CD14-positive monocyte (primary cell): ENCODE measurements around the gene LBHD2. TPM values are rescaled to one million over a fixed set of nuclear protein-coding genes. Genes with fewer than 3 reads are reported as not detected.
A peak's percentile ranks its signal among the peaks of the same experiment; 100 is the strongest.

Experiments used
- DNase-seq, 3 donors: peaks; one replicate each; pipeline ENCODE4 v3.0.0-alpha.2; 2011 to 2022
- H2AFZ ChIP-seq: 2 replicates; pipeline ENCODE4 v1.6.0; 2012; ENCODE audit warnings: mild to moderate bottlenecking, low read depth, low read length, inconsistent platforms; ENCODE audit not compliant: insufficient read depth, poor library complexity, severe bottlenecking
- H3K27ac ChIP-seq, 2 donors: 1 replicate in 1 of 2; 2 replicates in 1 of 2; pipeline ENCODE4 v1.5.1; 2012 to 2013; ENCODE audit warnings: low read length in 2 of 2, control low read depth in 1 of 2, inconsistent platforms in 1 of 2, low read depth in 1 of 2, mild to moderate bottlenecking in 1 of 2
- H3K27me3 ChIP-seq, 2 donors: one replicate each; pipeline versions ENCODE4 v1.6.0 to v1.6.1; 2011 to 2013; ENCODE audit warnings: low read length in 2 of 2; ENCODE audit not compliant: control insufficient read depth in 2 of 2, insufficient read depth in 2 of 2
- H3K36me3 ChIP-seq, 2 donors: replicated peaks in 1 of 2; 1 replicate in 1 of 2; 2 replicates in 1 of 2; pipeline versions ENCODE4 v1.5.1 to v1.6.1; 2012 to 2013; ENCODE audit warnings: low read length in 2 of 2, control low read depth in 1 of 2, inconsistent platforms in 1 of 2, mild to moderate bottlenecking in 1 of 2; ENCODE audit not compliant: insufficient read depth in 2 of 2, control insufficient read depth in 1 of 2
- H3K4me1 ChIP-seq, 2 donors: 1 replicate in 1 of 2; 2 replicates in 1 of 2; pipeline versions ENCODE4 v1.5.1 to v1.6.1; 2012 to 2013; ENCODE audit warnings: low read length in 2 of 2, control low read depth in 1 of 2, inconsistent platforms in 1 of 2, mild to moderate bottlenecking in 1 of 2, moderate library complexity in 1 of 2; ENCODE audit not compliant: insufficient read depth in 2 of 2, control insufficient read depth in 1 of 2
- H3K4me2 ChIP-seq: replicated peaks from 2 replicates; pipeline ENCODE3; 2012; ENCODE audit warnings: low read length, moderate library complexity, mild to moderate bottlenecking; ENCODE audit not compliant: poor library complexity, severe bottlenecking; ENCODE audit errors: extremely low read depth
- H3K4me3 ChIP-seq, 3 experiments: fragments of 200-600 bp in 1 of 3; sonication (generic) in 1 of 3; replicated peaks in 1 of 3; 1 replicate in 2 of 3; 2 replicates in 1 of 3; pipeline ENCODE4 v1.5.1; 2011 to 2013; ENCODE audit warnings: low read length in 3 of 3, mild to moderate bottlenecking in 3 of 3, control low read depth in 2 of 3, low read depth in 2 of 3, inconsistent platforms in 1 of 3, moderate library complexity in 1 of 3
- H3K79me2 ChIP-seq: 2 replicates; pipeline ENCODE4 v1.6.0; 2012; ENCODE audit warnings: mild to moderate bottlenecking, control low read depth, inconsistent platforms, low read length, moderate library complexity; ENCODE audit not compliant: insufficient read depth
- H3K9ac ChIP-seq: 2 replicates; pipeline ENCODE4 v1.6.0; 2017; ENCODE audit warnings: low read length, mild to moderate bottlenecking; ENCODE audit not compliant: insufficient read depth, poor library complexity, severe bottlenecking
- H3K9me3 ChIP-seq, 2 donors: replicated peaks in 1 of 2; 1 replicate in 1 of 2; 2 replicates in 1 of 2; pipeline versions ENCODE4 v1.5.1 to v1.6.1; 2012 to 2013; ENCODE audit warnings: low read length in 2 of 2, control low read depth in 1 of 2; ENCODE audit not compliant: control insufficient read depth in 1 of 2, insufficient read depth in 1 of 2
- H4K20me1 ChIP-seq: 2 replicates; pipeline ENCODE4 v1.6.0; 2012; ENCODE audit warnings: mild to moderate bottlenecking, low read length, control low read depth, moderate library complexity; ENCODE audit not compliant: insufficient read depth
- H3K27ac Mint-ChIP-seq, 7 donors: one replicate each; pipeline ENCODE4 v1.8.0; 2020; ENCODE audit warnings: mild to moderate bottlenecking in 7 of 7, mixed read lengths in 7 of 7, moderate library complexity in 6 of 7, inconsistent platforms in 2 of 7
- H3K27me3 Mint-ChIP-seq, 3 donors: one replicate each; pipeline ENCODE4 v1.8.0; 2021 to 2022; ENCODE audit warnings: low read depth in 3 of 3, mild to moderate bottlenecking in 3 of 3, mixed read lengths in 3 of 3, moderate library complexity in 3 of 3, inconsistent platforms in 1 of 3
- H3K36me3 Mint-ChIP-seq, 2 donors: one replicate each; pipeline ENCODE4 v1.8.0; 2020; ENCODE audit warnings: mixed read lengths in 2 of 2, inconsistent platforms in 1 of 2, mild to moderate bottlenecking in 1 of 2
- H3K4me1 Mint-ChIP-seq: one replicate; pipeline ENCODE4 v1.8.0; 2020; ENCODE audit warnings: mild to moderate bottlenecking, mixed read lengths
- H3K4me3 Mint-ChIP-seq, 2 donors: one replicate each; pipeline ENCODE4 v1.8.0; 2020; ENCODE audit warnings: mild to moderate bottlenecking in 2 of 2, mixed read lengths in 2 of 2, moderate library complexity in 1 of 2
- H3K9me3 Mint-ChIP-seq, 7 donors: one replicate each; pipeline ENCODE4 v1.8.0; 2020 to 2022; ENCODE audit warnings: mixed read lengths in 7 of 7, mild to moderate bottlenecking in 6 of 7, moderate library complexity in 6 of 7, inconsistent platforms in 2 of 7
- WGBS: methylation state at CpG from one replicate; pipeline ENCODE4 v1.1.5; 2013; ENCODE audit warnings: missing lambda C conversion rate; ENCODE audit not compliant: insufficient coverage; 5-methylcytosine and 5-hydroxymethylcytosine counted together
- intact Hi-C, 2 donors: fragments of 100-400 bp; cut with micrococcal nuclease; formaldehyde crosslinking; loops; one replicate each; pipeline versions ENCODE4 v1.15.0 to v1.15.1; 2023
- polyA minus RNA-seq: library from RNA; depleted of rRNA, polyadenylated mRNA; stranded (reverse); fragments of >200 nt; gene quantifications from 2 replicates; pipeline ENCODE4 v1.2.3, GENCODE V29; 2012
- polyA plus RNA-seq, 3 donors: library from polyadenylated mRNA; depleted of rRNA in 1 of 3; unstranded in 2 of 3; stranded (reverse) in 1 of 3; fragments of 300-500 nt in 2 of 3; fragments of >200 nt in 1 of 3; fragmentation: Illumina TruSeq in 2 of 3; gene quantifications; 1 replicate in 2 of 3; 2 replicates in 1 of 3; pipeline ENCODE4 v1.2.3, GENCODE V29; 2012 to 2021
- total RNA-seq, 12 experiments: library from RNA in 1 of 12; stranded (reverse) in 1 of 12; fragments of 120-200 nt in 1 of 12; gene quantifications; one replicate each; pipeline ENCODE4 v1.2.4 and lab custom pipeline; 2013 to 2026; ENCODE audit warnings: mixed read lengths in 6 of 12, inconsistent platforms in 1 of 12
- TF ChIP-seq, protein P1 (sequence below): fragments of 200-600 bp; IDR thresholded peaks from one replicate; pipeline ENCODE4 v1.8.0; 2022; ENCODE audit warnings: antibody characterized with exemption, mild to moderate bottlenecking

The LBHD2 gene
- not detected for total RNA-seq (2013)
- polyA plus RNA-seq: not detected
- not detected in 2 replicates for polyA minus RNA-seq
- total RNA-seq (lab: John Stamatoyannopoulos, UW): 0 to 0.23 (median 0) reads per million in 11 experiments

DNA sequence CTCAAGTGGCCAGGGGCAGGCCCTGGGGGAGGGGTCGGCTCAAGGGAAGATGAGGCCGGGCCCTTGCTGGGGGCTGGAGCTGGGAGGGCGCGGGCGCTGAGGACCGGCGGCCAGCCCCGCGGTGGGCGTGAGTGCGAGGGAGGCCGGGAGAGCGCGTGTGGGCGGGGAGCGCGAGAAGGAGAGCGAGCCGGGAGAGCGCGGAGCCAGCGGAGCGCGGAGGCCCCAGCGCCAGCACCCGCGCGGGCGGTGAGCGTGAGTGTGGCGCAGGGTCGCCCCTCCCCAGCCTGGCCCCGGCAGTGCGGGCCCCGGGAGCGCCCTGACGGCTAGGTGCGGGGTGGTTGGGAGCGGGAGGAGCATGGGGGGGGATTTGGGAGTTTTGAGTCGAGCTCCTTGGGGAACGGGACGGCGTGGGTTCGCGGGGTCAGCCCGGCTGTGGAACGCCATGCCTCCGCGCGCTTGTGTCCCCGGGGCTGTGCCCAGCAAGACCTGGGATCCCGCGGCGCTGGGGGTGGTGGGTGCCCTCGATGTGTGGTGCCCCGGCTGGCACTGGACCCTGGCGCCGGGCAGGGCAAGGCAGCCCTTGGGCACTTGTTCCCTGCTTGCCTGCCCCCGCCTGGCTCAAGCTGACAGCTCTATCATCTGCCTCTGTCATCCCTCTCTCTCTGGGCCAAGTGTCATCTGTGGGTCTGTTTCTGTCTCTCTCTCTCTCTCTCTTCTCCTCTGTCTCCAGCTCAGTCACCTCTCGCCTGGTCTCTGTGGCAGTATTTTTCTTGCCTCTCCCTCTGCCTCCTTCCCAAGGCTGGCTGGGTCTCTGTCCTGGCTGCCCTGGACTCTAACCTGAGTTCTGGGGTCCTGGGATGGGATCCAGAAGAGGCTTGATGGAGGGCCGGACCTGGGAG lies at the start of gene LBHD2:
TSS of gene LBHD2 (plus strand) at position 190 of the 899 bp plus-strand sequence. CDS start 1,803 bp downstream, outside the sequence.
- H3K9me3 Mint-ChIP-seq: peaks cover 0 to 3% (median 0%) of the 10 kb centered on the region in 7 donors
- Histone ChIP-seq H3K27me3 (peaks cover 5 to 28% of the 10 kb centered on the region in 2 donors), H3K4me1 (no peaks in the 10 kb centered on the region), H3K79me2 (no peaks in the 10 kb centered on the region), H4K20me1 (no peaks in the 10 kb centered on the region), H3K9me3 (no peaks in the 10 kb centered on the region), H3K4me2 (no peak within 1 kb of the TSS), H3K27ac (no peak within 1 kb of the TSS), H3K36me3 (no peaks in the 10 kb centered on the region), H3K9ac (no peak within 1 kb of the TSS), H3K4me3 (no peak within 1 kb of the TSS), H2AFZ (no peak within 1 kb of the TSS)
- peak within 1 kb of the TSS in 1 of 2 donors; percentile 71 for H3K4me3 Mint-ChIP-seq
- DNase-seq: no peak
- H3K4me1 Mint-ChIP-seq: peaks cover 2% of the 10 kb centered on the region
- H3K27ac Mint-ChIP-seq: no peak within 1 kb of the TSS
- TF ChIP-seq, protein P1, sequence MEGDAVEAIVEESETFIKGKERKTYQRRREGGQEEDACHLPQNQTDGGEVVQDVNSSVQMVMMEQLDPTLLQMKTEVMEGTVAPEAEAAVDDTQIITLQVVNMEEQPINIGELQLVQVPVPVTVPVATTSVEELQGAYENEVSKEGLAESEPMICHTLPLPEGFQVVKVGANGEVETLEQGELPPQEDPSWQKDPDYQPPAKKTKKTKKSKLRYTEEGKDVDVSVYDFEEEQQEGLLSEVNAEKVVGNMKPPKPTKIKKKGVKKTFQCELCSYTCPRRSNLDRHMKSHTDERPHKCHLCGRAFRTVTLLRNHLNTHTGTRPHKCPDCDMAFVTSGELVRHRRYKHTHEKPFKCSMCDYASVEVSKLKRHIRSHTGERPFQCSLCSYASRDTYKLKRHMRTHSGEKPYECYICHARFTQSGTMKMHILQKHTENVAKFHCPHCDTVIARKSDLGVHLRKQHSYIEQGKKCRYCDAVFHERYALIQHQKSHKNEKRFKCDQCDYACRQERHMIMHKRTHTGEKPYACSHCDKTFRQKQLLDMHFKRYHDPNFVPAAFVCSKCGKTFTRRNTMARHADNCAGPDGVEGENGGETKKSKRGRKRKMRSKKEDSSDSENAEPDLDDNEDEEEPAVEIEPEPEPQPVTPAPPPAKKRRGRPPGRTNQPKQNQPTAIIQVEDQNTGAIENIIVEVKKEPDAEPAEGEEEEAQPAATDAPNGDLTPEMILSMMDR: no peak
- no peaks in the 10 kb centered on the region for H3K36me3 Mint-ChIP-seq
- intact Hi-C loops: no loop called here
- 21% methylated on average over 60 of the region's 61 CpGs for WGBS
- H3K27me3 Mint-ChIP-seq: peaks cover 20 to 22% (median 21%) of the 10 kb centered on the region in 3 donors

DNA sequence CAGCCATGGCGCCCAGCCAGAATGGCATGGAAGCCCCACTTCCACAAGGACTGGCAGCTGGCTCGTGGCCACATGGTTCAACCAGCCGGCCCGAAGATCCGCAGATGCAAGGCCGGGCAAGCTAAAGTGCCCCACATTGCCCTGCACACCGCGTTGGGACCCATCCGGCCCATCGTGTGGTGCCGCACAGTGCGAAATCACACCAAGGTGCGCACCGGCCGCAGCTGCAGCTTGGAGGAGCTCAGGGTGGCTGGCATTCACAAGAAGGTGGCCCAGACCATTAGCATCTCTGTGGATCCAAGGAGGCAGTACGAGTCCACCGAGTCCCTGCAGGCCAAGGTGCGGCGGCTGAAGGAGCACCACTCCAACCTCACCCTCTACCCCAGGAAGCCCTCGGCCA lies 42.5 kb upstream of the LBHD2 start:
- Histone ChIP-seq H3K9ac (no peak overlapping the region), H3K4me2 (no peak overlapping the region), H3K9me3 (peaks cover 0 to 3% of the 10 kb centered on the region in 2 donors), H3K36me3 (no peaks in the 10 kb centered on the region), H3K27ac (no peak overlapping the region), H3K27me3 (no peaks in the 10 kb centered on the region), H4K20me1 (peaks cover 77% of the 10 kb centered on the region), H2AFZ (no peak overlapping the region), H3K4me1 (no peaks in the 10 kb centered on the region), H3K79me2 (no peaks in the 10 kb centered on the region), H3K4me3 (no peak overlapping the region)
- TF ChIP-seq, protein P1: no peak
- peaks cover 14% of the 10 kb centered on the region for H3K4me1 Mint-ChIP-seq
- peaks cover 0 to 11% (median 7%) of the 10 kb centered on the region in 7 donors for H3K9me3 Mint-ChIP-seq
- WGBS: 94% methylated on average over 20 of the region's 20 CpGs
- H3K27me3 Mint-ChIP-seq: peaks cover 6 to 13% (median 12%) of the 10 kb centered on the region in 3 donors
- peaks cover 7 to 11% of the 10 kb centered on the region in 2 donors for H3K36me3 Mint-ChIP-seq
- no peak overlapping the region for H3K27ac Mint-ChIP-seq
- H3K4me3 Mint-ChIP-seq: no peak overlapping the region
- intact Hi-C loops: no loop called here
- DNase-seq: no peak
